Activated CD8-positive, alpha-beta memory T cell treated with anti-CD3 and anti-CD28 coated beads, Interleukin-2, amount 50 U/mL, for 4 hours (primary cell): ENCODE measurements around the gene DGCR6.
A peak's percentile ranks its signal among the peaks of the same experiment; 100 is the strongest.
"Not testable (repeated sequence)": the region's sequence is repeated elsewhere in the genome, so short reads cannot be mapped to it uniquely, and the experiment has no call there.

Experiments used
- DNase-seq: peaks from one replicate; pipeline ENCODE4 v3.0.0-alpha.2; 2020

Gene DGCR6

GRCh38 chr22:18905540-18906409, at the start of gene DGCR6:
Gene DGCR6 (plus strand): TSS chr22:18906320. CDS start chr22:18906375, 55 bp downstream.
- no peak for DNase-seq

- DNase-seq, result not testable (repeated sequence)
These were observed 46.8 kb upstream of the DGCR6 start for GRCh38 chr22:18859314-18859713.

GRCh38 chr22:18881260-18881659, 24.9 kb upstream of the DGCR6 start:
- peak; percentile 65 for DNase-seq

GRCh38 chr22:18884465-18884864, 21.7 kb upstream of the DGCR6 start:
- not testable (repeated sequence) for DNase-seq

GRCh38 chr22:18888115-18888514, 18.0 kb upstream of the DGCR6 start:
- no peak for DNase-seq

- not testable (repeated sequence) for DNase-seq
These were observed 15.5 kb upstream of the DGCR6 start for GRCh38 chr22:18890510-18891192.

- DNase-seq, result not testable (repeated sequence)
These were observed 12.3 kb upstream of the DGCR6 start for GRCh38 chr22:18893775-18894174.

GRCh38 chr22:18896037-18896657, 10.0 kb upstream of the DGCR6 start:
- not testable (repeated sequence) for DNase-seq

- not testable (repeated sequence) for DNase-seq
These were observed 258 bp downstream of the DGCR6 start for GRCh38 chr22:18906410-18906745.

GRCh38 chr22:18906896-18907295, 776 bp downstream of the DGCR6 start:
- no peak for DNase-seq

GRCh38 chr22:18909556-18909955, 3.4 kb downstream of the DGCR6 start:
- no peak for DNase-seq

- DNase-seq, result not testable (repeated sequence)
These were observed 5.4 kb downstream of the DGCR6 start for GRCh38 chr22:18911535-18911934.

GRCh38 chr22:18912264-18912946, 6.3 kb downstream of the DGCR6 start:
- not testable (repeated sequence) for DNase-seq

- not testable (repeated sequence) for DNase-seq
These were observed 8.4 kb downstream of the DGCR6 start for GRCh38 chr22:18914558-18914957.

- DNase-seq, result not testable (repeated sequence)
These were observed 9.4 kb downstream of the DGCR6 start for GRCh38 chr22:18915550-18915949.

- DNase-seq, result not testable (repeated sequence)
These were observed 11.7 kb downstream of the DGCR6 start for GRCh38 chr22:18917818-18918217.

- not testable (repeated sequence) for DNase-seq
These were observed 14.3 kb downstream of the DGCR6 start for GRCh38 chr22:18920257-18920902.

- no peak for DNase-seq
These were observed 19.4 kb downstream of the DGCR6 start for GRCh38 chr22:18925368-18926064.

GRCh38 chr22:18927020-18927419, 20.9 kb downstream of the DGCR6 start:
- DNase-seq, result no peak

- DNase-seq, result no peak
These were observed 21.5 kb downstream of the DGCR6 start for GRCh38 chr22:18927573-18927972.

GRCh38 chr22:18929459-18929858, 23.3 kb downstream of the DGCR6 start:
- DNase-seq, result no peak
